ENCODE data around the gene CCDC167. TPM values are rescaled to one million over a fixed set of nuclear protein-coding genes. Genes with fewer than 3 reads are reported as not detected.

Gene CCDC167
- total RNA-seq, 1 donor from 2014 or later = 82.7 TPM

DNA sequence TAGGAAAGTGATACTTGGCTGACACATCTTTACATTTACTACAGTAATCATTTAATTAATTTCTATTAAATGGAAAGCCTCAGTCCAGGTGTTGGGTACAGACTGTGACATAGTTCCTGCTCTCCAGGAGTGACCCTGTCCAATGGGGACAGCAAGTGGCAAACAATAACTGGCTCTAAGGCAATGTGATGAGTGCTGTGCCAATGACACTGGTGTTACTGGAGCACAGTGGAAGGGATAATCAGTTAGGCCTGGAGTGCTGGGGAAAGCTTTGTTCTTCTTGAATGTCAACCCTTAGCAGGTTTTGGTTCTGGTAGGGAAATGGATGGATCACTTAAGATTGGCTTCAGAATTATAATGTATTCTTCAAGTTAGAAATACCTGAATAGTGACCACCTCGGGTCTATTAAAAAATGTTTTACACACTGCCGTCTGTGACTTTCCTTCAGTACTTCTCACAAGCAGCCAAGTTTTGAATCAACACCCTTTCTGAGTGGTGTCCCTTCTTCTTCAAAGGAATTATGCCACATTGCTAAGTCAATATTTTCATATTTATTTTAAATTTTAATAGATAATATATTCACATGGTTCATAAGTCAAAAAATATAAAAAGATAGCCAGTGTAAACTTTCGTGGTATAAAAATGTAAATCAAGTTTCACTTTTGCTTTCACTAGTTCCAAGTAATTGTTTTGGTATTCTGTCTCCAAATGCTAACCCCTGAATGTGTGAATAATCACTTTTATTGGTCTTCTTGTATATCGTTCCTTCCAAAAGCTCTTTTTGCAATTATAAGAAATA, 57.1 kb downstream of the CCDC167 start:
- no peaks in the 10 kb centered on the region for H3K27me3 ChIP-seq (ENCODE audit: control insufficient read depth, insufficient read depth, low read length)
- DNase-seq (ENCODE audit: low read depth) = no peak
- no peak overlapping the region for H3K4me3 ChIP-seq (ENCODE audit: low read depth, low read length)
- TF ChIP-seq, protein P1, sequence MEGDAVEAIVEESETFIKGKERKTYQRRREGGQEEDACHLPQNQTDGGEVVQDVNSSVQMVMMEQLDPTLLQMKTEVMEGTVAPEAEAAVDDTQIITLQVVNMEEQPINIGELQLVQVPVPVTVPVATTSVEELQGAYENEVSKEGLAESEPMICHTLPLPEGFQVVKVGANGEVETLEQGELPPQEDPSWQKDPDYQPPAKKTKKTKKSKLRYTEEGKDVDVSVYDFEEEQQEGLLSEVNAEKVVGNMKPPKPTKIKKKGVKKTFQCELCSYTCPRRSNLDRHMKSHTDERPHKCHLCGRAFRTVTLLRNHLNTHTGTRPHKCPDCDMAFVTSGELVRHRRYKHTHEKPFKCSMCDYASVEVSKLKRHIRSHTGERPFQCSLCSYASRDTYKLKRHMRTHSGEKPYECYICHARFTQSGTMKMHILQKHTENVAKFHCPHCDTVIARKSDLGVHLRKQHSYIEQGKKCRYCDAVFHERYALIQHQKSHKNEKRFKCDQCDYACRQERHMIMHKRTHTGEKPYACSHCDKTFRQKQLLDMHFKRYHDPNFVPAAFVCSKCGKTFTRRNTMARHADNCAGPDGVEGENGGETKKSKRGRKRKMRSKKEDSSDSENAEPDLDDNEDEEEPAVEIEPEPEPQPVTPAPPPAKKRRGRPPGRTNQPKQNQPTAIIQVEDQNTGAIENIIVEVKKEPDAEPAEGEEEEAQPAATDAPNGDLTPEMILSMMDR (IDR thresholded peaks at IDR 0.05; ENCODE audit: insufficient read depth, low read length, poor library complexity, severe bottlenecking) = no peak
- H3K36me3 ChIP-seq (ENCODE audit: control insufficient read depth, insufficient read depth, low read length) = no peaks in the 10 kb centered on the region

DNA sequence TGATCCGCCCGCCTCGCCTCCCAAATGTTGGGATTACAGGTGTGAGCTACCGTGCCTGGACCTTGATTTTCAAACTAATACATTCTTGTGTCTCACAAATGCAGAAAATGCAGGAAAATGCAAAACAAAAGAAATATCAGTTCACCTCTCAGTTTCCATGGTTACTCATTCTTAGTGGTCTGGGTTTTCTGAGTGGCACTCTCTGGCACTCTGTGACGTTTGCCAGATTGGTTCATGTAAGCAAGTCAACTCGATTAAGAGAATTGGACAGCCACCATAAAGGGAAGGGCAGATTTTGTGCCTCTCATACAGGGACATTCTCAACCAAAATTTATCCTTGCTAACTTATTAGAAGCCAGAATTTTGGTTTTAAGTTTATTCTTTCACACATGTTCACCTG, 58.0 kb downstream of the CCDC167 start:
- no peaks in the 10 kb centered on the region for H3K36me3 ChIP-seq (ENCODE audit: control insufficient read depth, insufficient read depth, low read length)
- no peaks in the 10 kb centered on the region for H3K27me3 ChIP-seq (ENCODE audit: control insufficient read depth, insufficient read depth, low read length)
- TF ChIP-seq, protein P1 (IDR thresholded peaks at IDR 0.05; ENCODE audit: insufficient read depth, low read length, poor library complexity, severe bottlenecking) = no peak
- no peak overlapping the region for H3K4me3 ChIP-seq (ENCODE audit: low read depth, low read length)
- DNase-seq (ENCODE audit: low read depth) = no peak

DNA sequence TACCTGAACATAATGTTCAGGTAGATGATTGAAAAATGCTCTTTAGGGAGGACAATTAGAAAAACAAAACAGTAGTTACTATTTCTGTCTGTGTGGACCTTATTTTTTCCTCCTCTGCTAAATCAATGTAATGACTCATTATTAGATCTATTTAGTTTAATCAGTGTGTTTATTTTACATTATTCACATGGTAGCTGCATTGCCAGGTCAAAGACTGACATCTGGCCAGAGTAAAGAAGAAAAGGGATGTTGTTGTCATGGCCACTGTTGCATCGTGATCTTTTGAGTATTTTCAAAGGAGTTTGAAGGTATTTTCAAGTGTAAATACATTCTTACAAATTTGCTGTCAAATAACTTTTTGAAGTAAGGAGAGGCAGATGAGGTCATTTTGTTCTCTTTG, 60.8 kb downstream of the CCDC167 start:
- TF ChIP-seq, protein P1 (IDR thresholded peaks at IDR 0.05; ENCODE audit: insufficient read depth, low read length, poor library complexity, severe bottlenecking) = no peak
- Histone ChIP-seq H3K27me3 (ENCODE audit: control insufficient read depth, insufficient read depth, low read length) (no peaks in the 10 kb centered on the region), H3K36me3 (ENCODE audit: control insufficient read depth, insufficient read depth, low read length) (no peaks in the 10 kb centered on the region), H3K4me3 (ENCODE audit: low read depth, low read length) (no peak overlapping the region)
- no peak for DNase-seq (ENCODE audit: low read depth)

DNA sequence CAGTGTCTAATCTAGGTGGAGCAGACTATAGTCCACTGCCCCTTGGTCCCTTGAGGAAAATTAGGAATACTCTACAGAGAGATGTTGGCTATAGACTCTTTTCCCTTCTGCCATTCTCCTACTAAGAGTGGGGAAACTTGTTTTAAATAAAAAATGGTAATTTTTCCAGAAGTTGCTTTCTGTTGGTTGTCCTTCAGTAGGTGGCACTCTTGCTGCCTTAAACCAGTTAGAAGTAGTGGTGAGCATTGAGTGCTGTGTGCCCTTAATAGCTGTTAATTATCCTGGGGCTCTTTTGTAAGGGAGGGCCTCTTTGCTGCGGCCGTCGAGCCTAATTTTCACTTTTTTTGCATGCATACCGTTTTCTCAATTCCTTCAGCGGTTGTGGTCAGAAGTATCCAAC, 63.9 kb downstream of the CCDC167 start:
- DNase-seq (ENCODE audit: low read depth) = no peak
- Histone ChIP-seq H3K27me3 (ENCODE audit: control insufficient read depth, insufficient read depth, low read length) (no peaks in the 10 kb centered on the region), H3K4me3 (ENCODE audit: low read depth, low read length) (no peak overlapping the region), H3K36me3 (ENCODE audit: control insufficient read depth, insufficient read depth, low read length) (no peaks in the 10 kb centered on the region)
- TF ChIP-seq, protein P1 (IDR thresholded peaks at IDR 0.05; ENCODE audit: insufficient read depth, low read length, poor library complexity, severe bottlenecking) = no peak

GRCh38 chr6:37435373-37435772, 64.3 kb downstream of the CCDC167 start:
- TF ChIP-seq, protein P1 (IDR thresholded peaks at IDR 0.05; ENCODE audit: insufficient read depth, low read length, poor library complexity, severe bottlenecking) = no peak

More at GRCh38 chr6:37435373-37435772, 64.3 kb downstream of the CCDC167 start:
- Histone ChIP-seq H3K4me3 (ENCODE audit: low read depth, low read length) (no peak overlapping the region), H3K27me3 (ENCODE audit: control insufficient read depth, insufficient read depth, low read length) (no peaks in the 10 kb centered on the region), H3K36me3 (ENCODE audit: control insufficient read depth, insufficient read depth, low read length) (no peaks in the 10 kb centered on the region)
- DNase-seq (ENCODE audit: low read depth) = no peak
